B cell (primary cell): ENCODE results near the gene CCNB1. TPM values are rescaled to one million over a fixed set of nuclear protein-coding genes. Genes with fewer than 3 reads are reported as not detected.

Experiments used
- ATAC-seq: fragments of 200-7000 bp; cut with Tn5 transposase; one replicate; pipeline ENCODE4 v1.10.0; 2021; ENCODE audit warnings: low read depth, mild to moderate bottlenecking, moderate number of reproducible peaks, moderate library complexity
- CTCF ChIA-PET: fragments of 350-600 bp; sonication (Branson Sonifier 250); formaldehyde crosslinking; loops from one replicate; lab custom pipeline; 2021; ENCODE audit warnings: antibody characterized with exemption, inconsistent platforms; lab: Charles Lee
- POLR2A ChIA-PET: fragments of 350-600 bp; sonication (Branson Sonifier 250); formaldehyde crosslinking; loops from one replicate; lab custom pipeline; 2021; ENCODE audit warnings: antibody characterized with exemption; lab: Charles Lee
- DNase-seq: peaks from one replicate; pipeline ENCODE4 v3.0.0; 2013
- H2AFZ ChIP-seq: 2 replicates; pipeline ENCODE4 v1.6.1; 2012; ENCODE audit warnings: mild to moderate bottlenecking, low read depth, low read length; ENCODE audit not compliant: insufficient read depth, poor library complexity, severe bottlenecking
- H3K27ac ChIP-seq, 2 donors: 1 replicate in 1 of 2; 2 replicates in 1 of 2; pipeline ENCODE4 v1.5.1; 2012 to 2013; ENCODE audit warnings: low read length in 2 of 2, mild to moderate bottlenecking in 2 of 2, moderate library complexity in 1 of 2
- H3K27me3 ChIP-seq, 4 experiments: fragments of 200-600 bp in 1 of 4; sonication (generic) in 1 of 4; replicated peaks in 1 of 4; 1 replicate in 2 of 4; 2 replicates in 2 of 4; pipeline versions ENCODE4 v1.6.1 to v1.7.0; 2013 to 2016; ENCODE audit warnings: low read length in 3 of 4, mild to moderate bottlenecking in 2 of 4, mixed read lengths in 1 of 4, moderate library complexity in 1 of 4; ENCODE audit not compliant: insufficient read depth in 4 of 4, control insufficient read depth in 3 of 4; ENCODE audit errors: control extremely low read depth in 1 of 4
- H3K36me3 ChIP-seq, 2 experiments: replicated peaks in 1 of 2; 1 replicate in 1 of 2; 2 replicates in 1 of 2; pipeline versions ENCODE4 v1.6.1 to v1.7.1; 2013; ENCODE audit warnings: low read length in 1 of 2; ENCODE audit not compliant: insufficient read depth in 2 of 2, control insufficient read depth in 1 of 2; ENCODE audit errors: control extremely low read depth in 1 of 2, extremely low read depth in 1 of 2
- H3K4me1 ChIP-seq, 2 donors: fragments of 200-600 bp in 1 of 2; sonication (generic) in 1 of 2; 1 replicate in 1 of 2; 2 replicates in 1 of 2; pipeline versions ENCODE4 v1.5.1 to v1.6.1; 2013 to 2017; ENCODE audit warnings: low read length in 2 of 2; ENCODE audit not compliant: control insufficient read depth in 2 of 2, insufficient read depth in 2 of 2
- H3K4me2 ChIP-seq: replicated peaks from 2 replicates; pipeline ENCODE3; 2012; ENCODE audit warnings: mild to moderate bottlenecking, low read depth, low read length; ENCODE audit not compliant: poor library complexity, severe bottlenecking
- H3K4me3 ChIP-seq, 5 experiments: fragments of 200-600 bp in 1 of 5; sonication (generic) in 1 of 5; 1 replicate in 3 of 5; 2 replicates in 2 of 5; pipeline versions ENCODE4 v1.5.1 to v1.7.0; 2011 to 2016; ENCODE audit warnings: low read length in 4 of 5, mild to moderate bottlenecking in 4 of 5, low read depth in 2 of 5, control low read depth in 1 of 5, moderate library complexity in 1 of 5; ENCODE audit not compliant: insufficient read depth in 1 of 5; ENCODE audit errors: control extremely low read depth in 1 of 5, extremely low read depth in 1 of 5
- H3K79me2 ChIP-seq: fragments of 200-600 bp; sonication (generic); one replicate; pipeline ENCODE4 v1.6.0; 2016; ENCODE audit warnings: low read length; ENCODE audit not compliant: control insufficient read depth, insufficient read depth
- H3K9ac ChIP-seq: fragments of 200-600 bp; sonication (generic); 2 replicates; pipeline ENCODE4 v1.6.1; 2017; ENCODE audit warnings: mild to moderate bottlenecking, low read length, moderate library complexity
- H3K9me3 ChIP-seq, 3 donors: one replicate each; pipeline versions ENCODE4 v1.6.1 to v1.7.1; 2013; ENCODE audit warnings: low read length in 2 of 3; ENCODE audit not compliant: control insufficient read depth in 2 of 3, insufficient read depth in 1 of 3; ENCODE audit errors: control extremely low read depth in 1 of 3
- H4K20me1 ChIP-seq: 2 replicates; pipeline ENCODE4 v1.6.0; 2012; ENCODE audit warnings: mild to moderate bottlenecking, low read length; ENCODE audit not compliant: insufficient read depth, control insufficient read depth, poor library complexity, severe bottlenecking
- H3K27ac Mint-ChIP-seq: one replicate; pipeline ENCODE4 v1.8.0; 2021; ENCODE audit warnings: mixed read lengths
- H3K27me3 Mint-ChIP-seq: one replicate; pipeline ENCODE4 v1.8.0; 2021; ENCODE audit warnings: mixed read lengths
- H3K4me1 Mint-ChIP-seq: one replicate; pipeline ENCODE4 v1.8.0; 2021; ENCODE audit warnings: mixed read lengths
- H3K4me3 Mint-ChIP-seq: one replicate; pipeline ENCODE4 v1.8.0; 2021; ENCODE audit warnings: mixed read lengths
- H3K9me3 Mint-ChIP-seq: one replicate; pipeline ENCODE4 v1.8.0; 2022; ENCODE audit warnings: mixed read lengths; ENCODE audit not compliant: insufficient read depth
- CTCF ChIP-seq: fragments of 200-600 bp; IDR thresholded peaks from one replicate; pipeline ENCODE4 v1.8.0; 2022; ENCODE audit warnings: antibody characterized with exemption, mild to moderate bottlenecking
- EZH2 ChIP-seq: IDR thresholded peaks from 2 replicates; pipeline ENCODE4 v1.6.1; 2012; ENCODE audit warnings: borderline replicate concordance, low read depth, mild to moderate bottlenecking, moderate library complexity, low read length; ENCODE audit not compliant: insufficient read depth, poor library complexity, severe bottlenecking
- WGBS: methylation state at CpG from one replicate; pipeline ENCODE4 v1.1.5; 2013; ENCODE audit warnings: missing lambda C conversion rate; ENCODE audit not compliant: insufficient coverage; 5-methylcytosine and 5-hydroxymethylcytosine counted together
- intact Hi-C: fragments of 100-400 bp; cut with micrococcal nuclease; formaldehyde crosslinking; loops from one replicate; pipeline ENCODE4 v1.10.0; 2022
- polyA plus RNA-seq: library from polyadenylated mRNA; depleted of rRNA; stranded (reverse); fragments of >200 nt; gene quantifications from 2 replicates; pipeline ENCODE4 v1.2.3, GENCODE V29; 2012
- total RNA-seq, 2 donors: library from RNA; stranded (reverse); fragments of 120-200 nt in 1 of 2; gene quantifications; 1 replicate in 1 of 2; 2 replicates in 1 of 2; pipeline versions ENCODE4 v1.2.3 to v1.2.4, GENCODE V29; 2013 to 2022

The CCNB1 gene
- total and polyA plus RNA-seq, 2 donors (not counting 1 experiment from before 2014, with no cell fraction given), result 2.7 to 8.6 TPM

- no peaks in the 10 kb centered on the region for H3K27me3 Mint-ChIP-seq
- Histone ChIP-seq H3K4me1 (peaks cover 3 to 5% of the 10 kb centered on the region in 2 donors), H3K4me3 (no peak overlapping the region), H3K9me3 (no peaks in the 10 kb centered on the region), H3K4me2 (no peak overlapping the region), H3K27ac (no peak overlapping the region), H3K79me2 (no peaks in the 10 kb centered on the region), H3K9ac (no peak overlapping the region), H4K20me1 (no peaks in the 10 kb centered on the region), H2AFZ (no peak overlapping the region), H3K27me3 (no peaks in the 10 kb centered on the region), H3K36me3 (no peaks in the 10 kb centered on the region)
- H3K27ac Mint-ChIP-seq, result no peak overlapping the region
- intact Hi-C loops, result no loop called here
- ChIA-PET POLR2A (interaction anchor here (0.6 kb wide), 1 partner anchor 45 kb away, joined by 3 read pairs; the partner anchor contains the start of gene CCNB1), CTCF (no interaction called here)
- H3K4me1 Mint-ChIP-seq, result peaks cover 6% of the 10 kb centered on the region
- WGBS, result 100% methylated on average over 1 of the region's 2 CpGs
- no peak for DNase-seq
- TF ChIP-seq EZH2 (no peak), CTCF (no peak)
- no peak overlapping the region for H3K4me3 Mint-ChIP-seq
- ATAC-seq, result no peak
- no peaks in the 10 kb centered on the region for H3K9me3 Mint-ChIP-seq
Measured at GRCh38 chr5:69212022-69212421, 45.1 kb downstream of the CCNB1 start.

GRCh38 chr5:69213513-69214215 is 46.7 kb downstream of the CCNB1 start:
- intact Hi-C loops, result no loop called here
- H3K27ac ChIP-seq, result no peak overlapping the region
- H3K36me3 ChIP-seq, result no peaks in the 10 kb centered on the region
- Mint-ChIP-seq H3K9me3 (no peaks in the 10 kb centered on the region), H3K4me3 (no peak overlapping the region), H3K27ac (no peak overlapping the region), H3K4me1 (peaks cover 14% of the 10 kb centered on the region), H3K27me3 (no peaks in the 10 kb centered on the region)
- peaks cover 7% of the 10 kb centered on the region for H3K79me2 ChIP-seq
- H3K4me1 ChIP-seq, result peaks cover 8 to 10% of the 10 kb centered on the region in 2 donors
- TF ChIP-seq EZH2 (no peak), CTCF (no peak)
- no peaks in the 10 kb centered on the region for H3K27me3 ChIP-seq
- no peak overlapping the region for H3K4me3 ChIP-seq
- ATAC-seq (no peak), DNase-seq (no peak)
- no peak overlapping the region for H2AFZ ChIP-seq
- H4K20me1 ChIP-seq, result peaks cover 2% of the 10 kb centered on the region
- H3K9ac ChIP-seq, result no peak overlapping the region
- 100% methylated on average over 3 of the region's 4 CpGs for WGBS
- POLR2A ChIA-PET, result no interaction called here
- H3K9me3 ChIP-seq, result no peaks in the 10 kb centered on the region
- CTCF ChIA-PET, result interaction anchor here (0.9 kb wide), 1 partner anchor 24 kb away, joined by 3 read pairs; no protein-coding TSS in a partner anchor
- no peak overlapping the region for H3K4me2 ChIP-seq
